Raji (cell line): ENCODE measurements around the gene RPRD1B.

ENCODE experiments used
- POLR2A ChIP-seq: IDR thresholded peaks from 2 replicates; pipeline ENCODE4 v1.6.1; 2011; ENCODE audit warnings: low read depth, low read length, control low read depth; ENCODE audit not compliant: insufficient read depth

RPRD1B gene

GRCh38 chr20:38075161-38075998 is 41.8 kb downstream of the RPRD1B start:
- TF ChIP-seq POLR2A, result no peak

- 0 out of 2 replicates have a peak, but pooled peaks have one; percentile 21 for TF ChIP-seq POLR2A
Observed at GRCh38 chr20:38076548-38076947, 43.0 kb downstream of the RPRD1B start.

GRCh38 chr20:38078084-38078483 is 44.5 kb downstream of the RPRD1B start:
- TF ChIP-seq POLR2A, result no peak

- no peak for TF ChIP-seq POLR2A
Observed at GRCh38 chr20:38079353-38079752, 45.8 kb downstream of the RPRD1B start.

GRCh38 chr20:38081575-38081974 is 48.0 kb downstream of the RPRD1B start:
- TF ChIP-seq POLR2A, result no peak

GRCh38 chr20:38082894-38083293 is 49.3 kb downstream of the RPRD1B start:
- TF ChIP-seq POLR2A, result no peak

GRCh38 chr20:38083338-38084048 is 49.9 kb downstream of the RPRD1B start:
- no peak for TF ChIP-seq POLR2A

GRCh38 chr20:38084425-38084951 is 50.9 kb downstream of the RPRD1B start:
- no peak for TF ChIP-seq POLR2A

GRCh38 chr20:38085026-38085425 is 51.5 kb downstream of the RPRD1B start:
- TF ChIP-seq POLR2A, result no peak

GRCh38 chr20:38089500-38089899 is 56.0 kb downstream of the RPRD1B start:
- no peak for TF ChIP-seq POLR2A

GRCh38 chr20:38090061-38090460 is 56.5 kb downstream of the RPRD1B start:
- TF ChIP-seq POLR2A, result no peak

- TF ChIP-seq POLR2A, result peak; percentile 17; the same call in 1 of the 2 replicates
Observed at GRCh38 chr20:38091441-38092216, 58.1 kb downstream of the RPRD1B start.

GRCh38 chr20:38092260-38092857 is 58.8 kb downstream of the RPRD1B start:
- no peak for TF ChIP-seq POLR2A

GRCh38 chr20:38092915-38093314 is 59.4 kb downstream of the RPRD1B start:
- no peak for TF ChIP-seq POLR2A

- TF ChIP-seq POLR2A, result no peak
Observed at GRCh38 chr20:38093641-38094077, 60.1 kb downstream of the RPRD1B start.

- 0 out of 2 replicates have a peak, but pooled peaks have one; percentile 8 for TF ChIP-seq POLR2A
Observed at GRCh38 chr20:38094373-38094891, 60.9 kb downstream of the RPRD1B start.
